IMR-90 (cell line): Measurements from ENCODE around the gene IBA57. TPM values are rescaled to one million over a fixed set of nuclear protein-coding genes. Genes with fewer than 3 reads are reported as not detected.
A peak's percentile ranks its signal among the peaks of the same experiment; 100 is the strongest.

Experiments
- ATAC-seq: fragments of 200-7000 bp; cut with Tn5 transposase; 2 replicates; pipeline ENCODE4 v1.9.1; 2020; ENCODE audit warnings: low read depth, mild to moderate bottlenecking, moderate library complexity
- BruUV-seq: library from RNA; stranded (reverse); fragments of 400-500 nt; replicated peaks from 2 replicates; lab custom pipeline; 2021; lab: Mats Ljungman, UMichigan
- CTCF ChIA-PET: fragments of 300-600 bp; formaldehyde crosslinking; extraction: SDS; loops from one replicate; lab custom pipeline; 2021; ENCODE audit warnings: antibody characterized with exemption; lab: Yijun Ruan, JAX
- POLR2A ChIA-PET: fragments of 300-600 bp; sonication (Branson Sonifier 250); formaldehyde crosslinking; loops from one replicate; lab custom pipeline; 2022; ENCODE audit warnings: antibody characterized with exemption; ENCODE audit not compliant: unreplicated experiment; lab: Charles Lee
- DNase-seq: peaks from one replicate; pipeline ENCODE4 v3.0.0; 2013
- H2AFZ ChIP-seq: replicated peaks from 2 replicates; pipeline ENCODE3; 2013; ENCODE audit warnings: low read length, mild to moderate bottlenecking; ENCODE audit not compliant: poor library complexity
- H2AK5ac ChIP-seq: 2 replicates; pipeline ENCODE4 v1.6.1; 2013; ENCODE audit warnings: low read depth, low read length, inconsistent platforms
- H2AK9ac ChIP-seq: replicated peaks from 2 replicates; pipeline ENCODE3; 2013; ENCODE audit warnings: mild to moderate bottlenecking, low read depth, low read length, moderate library complexity; ENCODE audit not compliant: poor library complexity
- H2BK120ac ChIP-seq: 2 replicates; pipeline ENCODE4 v1.6.1; 2013; ENCODE audit warnings: low read depth, low read length, inconsistent platforms
- H2BK15ac ChIP-seq: 3 replicates; pipeline ENCODE4 v1.6.1; 2013; ENCODE audit warnings: low read depth, low read length, inconsistent platforms
- H2BK20ac ChIP-seq: 2 replicates; pipeline ENCODE4 v1.6.1; 2013; ENCODE audit warnings: low read depth, mild to moderate bottlenecking, inconsistent platforms, low read length, moderate library complexity
- H2BK5ac ChIP-seq: 2 replicates; pipeline ENCODE4 v1.6.1; 2013; ENCODE audit warnings: mild to moderate bottlenecking, low read depth, low read length, inconsistent platforms; ENCODE audit not compliant: poor library complexity, severe bottlenecking
- H3K14ac ChIP-seq: replicated peaks from 2 replicates; pipeline ENCODE4 v1.6.1; 2013; ENCODE audit warnings: low read depth, low read length, inconsistent platforms
- H3K18ac ChIP-seq: 2 replicates; pipeline ENCODE4 v1.6.1; 2013; ENCODE audit warnings: low read depth, low read length, control low read depth
- H3K23ac ChIP-seq: 2 replicates; pipeline ENCODE4 v1.6.1; 2013; ENCODE audit warnings: low read depth, low read length, inconsistent platforms
- H3K27ac ChIP-seq: 2 replicates; pipeline ENCODE4 v1.5.1; 2013; ENCODE audit warnings: mild to moderate bottlenecking, control low read depth, low read length; ENCODE audit not compliant: insufficient read depth
- H3K27me3 ChIP-seq: 2 replicates; pipeline ENCODE4 v1.6.1; 2013; ENCODE audit warnings: low read length; ENCODE audit not compliant: control insufficient read depth, insufficient read depth
- H3K36me3 ChIP-seq: 2 replicates; pipeline ENCODE4 v1.6.1; 2013; ENCODE audit warnings: low read length, mixed read lengths; ENCODE audit not compliant: control insufficient read depth, insufficient read depth
- H3K4ac ChIP-seq: 2 replicates; pipeline ENCODE4 v1.6.1; 2013; ENCODE audit warnings: low read depth, low read length, inconsistent platforms
- H3K4me1 ChIP-seq: 2 replicates; pipeline ENCODE4 v1.6.1; 2013; ENCODE audit warnings: low read length, mixed read lengths; ENCODE audit not compliant: control insufficient read depth, insufficient read depth
- H3K4me2 ChIP-seq: 2 replicates; pipeline ENCODE4 v1.6.1; 2013; ENCODE audit warnings: low read depth, mild to moderate bottlenecking, control low read depth, low read length, moderate library complexity
- H3K4me3 ChIP-seq: 2 replicates; pipeline ENCODE4 v1.5.1; 2013; ENCODE audit warnings: low read depth, mild to moderate bottlenecking, control low read depth, low read length, moderate library complexity; ENCODE audit not compliant: insufficient read depth
- H3K56ac ChIP-seq: 2 replicates; pipeline ENCODE4 v1.6.1; 2013; ENCODE audit warnings: low read length, inconsistent platforms; ENCODE audit not compliant: insufficient read depth; ENCODE audit errors: extremely low read depth
- H3K79me1 ChIP-seq, 2 experiments: 2 replicates each; pipeline ENCODE4 v1.6.1; 2013; ENCODE audit warnings: low read length in 2 of 2, inconsistent platforms in 1 of 2, low read depth in 1 of 2
- H3K9ac ChIP-seq: 2 replicates; pipeline ENCODE4 v1.6.1; 2013; ENCODE audit warnings: low read depth, low read length, control low read depth
- H3K9me1 ChIP-seq: 2 replicates; pipeline ENCODE4 v1.6.1; 2013; ENCODE audit warnings: low read length, inconsistent platforms; ENCODE audit not compliant: insufficient read depth
- H3K9me3 ChIP-seq: 2 replicates; pipeline ENCODE4 v1.6.1; 2013; ENCODE audit warnings: low read length; ENCODE audit not compliant: control insufficient read depth, insufficient read depth
- H4K20me1 ChIP-seq: 2 replicates; pipeline ENCODE4 v1.6.1; 2013; ENCODE audit warnings: low read length, inconsistent platforms; ENCODE audit not compliant: insufficient read depth
- H4K5ac ChIP-seq: 2 replicates; pipeline ENCODE4 v1.6.1; 2013; ENCODE audit warnings: mild to moderate bottlenecking, low read depth, low read length, control low read depth
- H4K8ac ChIP-seq, 2 experiments: 2 replicates each; pipeline ENCODE4 v1.6.1; 2013; ENCODE audit warnings: low read depth in 2 of 2, low read length in 2 of 2, control low read depth in 1 of 2, inconsistent platforms in 1 of 2
- H4K91ac ChIP-seq: 2 replicates; pipeline ENCODE4 v1.6.1; 2013; ENCODE audit warnings: low read depth, low read length, inconsistent platforms; ENCODE audit not compliant: insufficient read depth
- BHLHE40 ChIP-seq: fragments of 150-350 bp; IDR thresholded peaks from 2 replicates; pipeline ENCODE4 v1.6.1; 2016; ENCODE audit warnings: mild to moderate bottlenecking, low read depth, low read length
- CHD1 ChIP-seq: IDR thresholded peaks from 2 replicates; pipeline ENCODE4 v1.6.1; 2012; ENCODE audit warnings: low read depth, low read length, improper control_type of control experiment
- FOS ChIP-seq: fragments of 150-350 bp; IDR thresholded peaks from 2 replicates; pipeline ENCODE4 v1.6.1; 2016; ENCODE audit warnings: low read depth, low read length
- MAZ ChIP-seq: IDR thresholded peaks from 2 replicates; pipeline ENCODE4 v1.6.1; 2012; ENCODE audit warnings: low read depth, mild to moderate bottlenecking, low read length, improper control_type of control experiment, moderate library complexity, borderline replicate concordance
- MXI1 ChIP-seq: IDR thresholded peaks from 2 replicates; pipeline ENCODE4 v1.6.1; 2012; ENCODE audit warnings: low read depth, mild to moderate bottlenecking, low read length, moderate library complexity, borderline replicate concordance
- NFE2L2 ChIP-seq: fragments of 150-350 bp; IDR thresholded peaks from 2 replicates; pipeline ENCODE4 v1.6.1; 2016; ENCODE audit warnings: low read depth, mild to moderate bottlenecking, low read length
- POLR2A ChIP-seq: IDR thresholded peaks from 2 replicates; pipeline ENCODE4 v1.6.1; 2012; ENCODE audit warnings: mild to moderate bottlenecking, low read depth, low read length
- RCOR1 ChIP-seq: IDR thresholded peaks from 2 replicates; pipeline ENCODE4 v1.6.1; 2012; ENCODE audit warnings: mild to moderate bottlenecking, low read length, improper control_type of control experiment; ENCODE audit not compliant: insufficient replicate concordance
- SMC3 ChIP-seq: fragments of 150-350 bp; IDR thresholded peaks from 2 replicates; pipeline ENCODE4 v1.6.1; 2016; ENCODE audit warnings: low read depth, mild to moderate bottlenecking, antibody characterized with exemption, low read length, moderate library complexity
- WGBS, 2 experiments: methylation state at CpG; one replicate each; pipeline versions ENCODE4 v1.1.5 to v1.1.7; 2013; ENCODE audit warnings: missing lambda C conversion rate in 2 of 2; ENCODE audit not compliant: insufficient read length in 1 of 2; ENCODE audit errors: extremely low coverage in 2 of 2; 5-methylcytosine and 5-hydroxymethylcytosine counted together
- dilution Hi-C: fragments of 300-500 bp; cut with HindIII; formaldehyde crosslinking; loops from one replicate; pipeline ENCODE4 v1.14.3; 2018; ENCODE audit warnings: low sequenced_read_pairs; ENCODE audit not compliant: unreplicated experiment
- in situ Hi-C: fragments of 300-500 bp; cut with MboI; formaldehyde crosslinking; loops from 3 replicates; pipeline ENCODE4 v1.14.3; 2019; ENCODE audit warnings: low sequenced_read_pairs, inconsistent platforms, mixed read lengths
- intact Hi-C: fragments of 100-400 bp; cut with micrococcal nuclease; formaldehyde crosslinking; loops from 2 replicates; pipeline ENCODE4 v1.10.0; 2022
- polyA plus RNA-seq, 3 experiments: library from polyadenylated mRNA; depleted of rRNA; stranded (reverse); fragments of >200 nt; gene quantifications; 2 replicates each; pipeline ENCODE4 v1.2.3, GENCODE V29; 2012; ENCODE audit warnings: low replicate concordance in 1 of 3
- total RNA-seq: library from RNA; depleted of rRNA; stranded (reverse); fragments of >200 nt; gene quantifications from 2 replicates; pipeline ENCODE4 v1.2.3, GENCODE V29; 2012
- TF ChIP-seq, protein P1 (sequence below): fragments of 150-350 bp; IDR thresholded peaks from 2 replicates; pipeline ENCODE4 v1.6.1; 2017; ENCODE audit warnings: mild to moderate bottlenecking, antibody characterized with exemption, low read length, low read depth
- TF ChIP-seq, protein P2 (sequence below): fragments of 150-350 bp; IDR thresholded peaks from 2 replicates; pipeline ENCODE4 v1.6.1; 2016; ENCODE audit warnings: low read depth, mild to moderate bottlenecking, low read length, moderate library complexity, borderline replicate concordance

Gene IBA57
- total and polyA plus RNA-seq, 2 of the 4 experiments (the other 2 are of a cell fraction) = 2.0 to 2.6 TPM

DNA sequence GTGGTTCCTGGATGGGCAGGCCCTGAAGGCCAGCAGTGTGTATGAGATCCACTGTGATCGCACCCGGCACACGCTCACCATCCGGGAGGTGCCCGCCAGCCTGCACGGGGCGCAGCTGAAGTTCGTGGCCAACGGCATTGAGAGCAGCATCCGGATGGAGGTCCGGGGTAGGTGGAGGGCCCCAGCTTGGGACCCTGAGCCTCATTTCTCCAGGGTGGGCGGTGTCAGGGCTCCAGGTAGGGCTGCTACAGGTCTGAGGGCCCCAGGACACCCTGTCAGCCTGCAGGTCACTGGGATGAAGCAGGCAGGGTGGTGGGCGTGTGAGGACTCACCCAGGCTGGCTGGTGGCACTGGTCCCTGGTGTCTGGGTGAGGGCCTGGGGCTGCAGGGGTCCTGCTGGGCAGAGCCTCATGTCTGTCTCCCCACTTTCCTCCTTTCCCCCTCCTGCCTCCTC is 50.1 kb downstream of the IBA57 start (continued):
- TF ChIP-seq, protein P1, sequence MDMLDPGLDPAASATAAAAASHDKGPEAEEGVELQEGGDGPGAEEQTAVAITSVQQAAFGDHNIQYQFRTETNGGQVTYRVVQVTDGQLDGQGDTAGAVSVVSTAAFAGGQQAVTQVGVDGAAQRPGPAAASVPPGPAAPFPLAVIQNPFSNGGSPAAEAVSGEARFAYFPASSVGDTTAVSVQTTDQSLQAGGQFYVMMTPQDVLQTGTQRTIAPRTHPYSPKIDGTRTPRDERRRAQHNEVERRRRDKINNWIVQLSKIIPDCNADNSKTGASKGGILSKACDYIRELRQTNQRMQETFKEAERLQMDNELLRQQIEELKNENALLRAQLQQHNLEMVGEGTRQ = no peak
- no peak for TF ChIP-seq BHLHE40
- TF ChIP-seq POLR2A = no peak

DNA sequence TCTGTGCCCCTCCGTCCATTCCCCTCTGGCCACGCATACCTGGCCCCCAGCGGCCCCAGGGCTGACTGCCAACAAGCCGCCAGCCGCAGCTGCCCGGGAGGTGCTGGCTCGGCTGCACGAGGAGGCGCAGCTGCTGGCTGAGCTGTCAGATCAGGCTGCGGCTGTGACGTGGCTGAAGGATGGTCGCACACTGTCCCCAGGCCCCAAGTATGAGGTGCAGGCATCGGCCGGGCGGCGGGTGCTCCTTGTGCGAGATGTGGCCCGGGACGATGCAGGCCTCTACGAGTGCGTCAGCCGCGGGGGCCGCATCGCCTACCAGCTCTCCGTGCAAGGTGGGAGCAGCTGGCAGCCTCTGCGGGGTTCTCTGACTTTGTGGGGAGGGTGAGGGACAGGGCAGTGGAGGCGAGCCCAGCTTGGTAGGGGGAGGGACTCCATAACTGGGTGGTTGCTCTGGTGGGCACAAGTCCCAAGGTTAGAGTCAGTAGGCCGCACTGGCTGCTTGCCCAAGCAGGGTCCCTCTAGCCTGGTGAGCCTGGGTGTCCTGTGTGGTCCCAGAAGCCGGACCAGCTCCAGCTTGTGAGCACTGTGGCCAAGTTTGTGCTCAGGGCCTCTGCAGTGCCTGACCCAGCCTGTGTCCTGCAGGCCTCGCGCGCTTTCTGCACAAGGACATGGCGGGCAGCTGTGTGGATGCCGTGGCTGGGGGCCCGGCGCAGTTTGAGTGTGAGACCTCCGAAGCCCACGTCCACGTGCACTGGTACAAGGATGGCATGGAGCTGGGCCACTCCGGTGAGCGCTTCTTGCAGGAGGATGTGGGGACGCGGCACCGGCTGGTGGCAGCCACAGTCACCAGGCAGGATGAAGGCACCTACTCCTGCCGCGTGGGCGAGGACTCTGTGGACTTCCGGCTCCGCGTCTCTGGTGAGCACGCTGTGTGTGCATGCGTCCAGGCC is 51.0 kb downstream of the IBA57 start:
- peaks cover 5% of the 10 kb centered on the region; the same call in 1 of the 2 replicates for H4K20me1 ChIP-seq
- CTCF ChIA-PET = no interaction called here
- H3K9me3 ChIP-seq = no peaks in the 10 kb centered on the region
- no peak overlapping the region for H4K5ac ChIP-seq
- peaks cover 0 to 13% of the 10 kb centered on the region in 2 experiments; a peak in 2 of 4 replicates for H3K79me1 ChIP-seq
- no peak overlapping the region for H3K56ac ChIP-seq
- H3K36me3 ChIP-seq = peaks cover 36% of the 10 kb centered on the region
- no peak overlapping the region for H3K9ac ChIP-seq
- H3K9me1 ChIP-seq = peaks cover 4% of the 10 kb centered on the region; the same call in 1 of the 2 replicates
- in situ Hi-C loops (no loop called here), dilution Hi-C loops (no loop called here), intact Hi-C loops (no loop called here)
- no peak overlapping the region for H3K23ac ChIP-seq
- 73% methylated on average over 30 of the region's 53 CpGs; no CpG with 5 or more reads in 1 of the 2 experiments for WGBS, 2 experiments
- H2AK5ac ChIP-seq = no peak overlapping the region; the same call in 1 of the 2 replicates
- peak overlapping the region; percentile 7 for H2AFZ ChIP-seq
- H3K14ac ChIP-seq = no peak overlapping the region
- H2BK5ac ChIP-seq = no peak overlapping the region
- ATAC-seq (no peak), DNase-seq (no peak)
- peak overlapping the region; percentile 35; the same call in 1 of the 2 replicates for H3K4me2 ChIP-seq
- POLR2A ChIA-PET = no interaction called here
- TF ChIP-seq, protein P1 = no peak
- TF ChIP-seq MXI1 (no peak), POLR2A (no peak), MAZ (no peak), BHLHE40 (no peak), NFE2L2 (no peak), SMC3 (no peak), FOS (no peak), RCOR1 (no peak), CHD1 (no peak)
- TF ChIP-seq, protein P2, sequence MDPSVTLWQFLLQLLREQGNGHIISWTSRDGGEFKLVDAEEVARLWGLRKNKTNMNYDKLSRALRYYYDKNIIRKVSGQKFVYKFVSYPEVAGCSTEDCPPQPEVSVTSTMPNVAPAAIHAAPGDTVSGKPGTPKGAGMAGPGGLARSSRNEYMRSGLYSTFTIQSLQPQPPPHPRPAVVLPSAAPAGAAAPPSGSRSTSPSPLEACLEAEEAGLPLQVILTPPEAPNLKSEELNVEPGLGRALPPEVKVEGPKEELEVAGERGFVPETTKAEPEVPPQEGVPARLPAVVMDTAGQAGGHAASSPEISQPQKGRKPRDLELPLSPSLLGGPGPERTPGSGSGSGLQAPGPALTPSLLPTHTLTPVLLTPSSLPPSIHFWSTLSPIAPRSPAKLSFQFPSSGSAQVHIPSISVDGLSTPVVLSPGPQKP = no peak
- no peak overlapping the region for H2BK20ac ChIP-seq
- no peaks in the 10 kb centered on the region; the same call in 1 of the 2 replicates for H3K27me3 ChIP-seq
- H2BK15ac ChIP-seq = no peak overlapping the region
- H3K4me1 ChIP-seq = peaks cover 10% of the 10 kb centered on the region; the same call in 1 of the 2 replicates
- no TSS peak for BruUV-seq
- H3K18ac ChIP-seq = no peak overlapping the region
- no peak overlapping the region for H2AK9ac ChIP-seq
- no peak overlapping the region for H4K8ac ChIP-seq
- no peak overlapping the region for H3K4ac ChIP-seq
- H2BK120ac ChIP-seq = no peak overlapping the region
- H3K4me3 ChIP-seq = no peak overlapping the region
- no peak overlapping the region for H4K91ac ChIP-seq
- H3K27ac ChIP-seq = no peak overlapping the region
